Left cardiac atrium (tissue), 4 donors: ENCODE measurements around the gene HMGXB3. TPM values are rescaled to one million over a fixed set of nuclear protein-coding genes. Genes with fewer than 3 reads are reported as not detected.
"Not testable (repeated sequence)": the region's sequence is repeated elsewhere in the genome, so short reads cannot be mapped to it uniquely, and the experiment has no call there.

ENCODE experiments used
- ATAC-seq, 2 donors: fragments of 200-7000 bp; cut with Tn5 transposase; one replicate each; pipeline ENCODE4 v1.9.1; 2020; ENCODE audit warnings: mild to moderate bottlenecking in 2 of 2, moderate library complexity in 2 of 2
- DNase-seq: peaks from one replicate; pipeline ENCODE4 v3.0.0-alpha.2; 2020
- intact Hi-C, 2 donors: fragments of 100-400 bp; cut with DNase I; formaldehyde crosslinking; loops; one replicate each; pipeline versions ENCODE4 v1.14.1 to v1.15.1; 2022 to 2023
- total RNA-seq, 2 donors: library from RNA; stranded (reverse); fragmentation: NEBNext Ultra II Directional; extraction: Animal tissue kit (Norgen Biotek cat#: 25700); gene quantifications; one replicate each; pipeline ENCODE4 v1.2.1, GENCODE V29; 2021
- donor health status: DM: no; HTN: yes; CAD: no.
- donor health status: DM: no; HTN: yes; CAD: no; lungs with severe emphysema.
- donor health status: DM: yes; HTN: yes; CAD: no.
- donor health status: Dilated cardiomyopathy.

HMGXB3 gene
- total RNA-seq, 2 donors from 2014 or later, result 14.1 to 22.1 TPM

GRCh38 chr5:150038547-150038946 lies 38.0 kb downstream of the HMGXB3 start:
- DNase-seq (no peak), ATAC-seq (no peak)
- intact Hi-C loops, result no loop called here

- DNase-seq (no peak), ATAC-seq (peak in 1 of 2 donors; percentile 20)
- intact Hi-C loops, result no loop called here
These were observed 41.9 kb downstream of the HMGXB3 start for GRCh38 chr5:150042459-150042858.

GRCh38 chr5:150043657-150044328 lies 43.3 kb downstream of the HMGXB3 start:
- DNase-seq (no peak), ATAC-seq (peak in 1 of 2 donors; percentile 64)
- intact Hi-C loops, result no loop called here

- ATAC-seq, result peak; percentile 21 to 37
- no peak for DNase-seq
- intact Hi-C loops, result no loop called here
These were observed 43.8 kb downstream of the HMGXB3 start for GRCh38 chr5:150044329-150044681.

GRCh38 chr5:150044712-150045111 lies 44.2 kb downstream of the HMGXB3 start:
- intact Hi-C loops, result no loop called here
- ATAC-seq (peak; percentile 6 to 37), DNase-seq (no peak)

GRCh38 chr5:150045549-150045948 lies 45.0 kb downstream of the HMGXB3 start:
- no peak for ATAC-seq
- DNase-seq, result no peak
- intact Hi-C loops, result no loop called here

GRCh38 chr5:150046031-150046430 lies 45.5 kb downstream of the HMGXB3 start:
- DNase-seq (no peak), ATAC-seq (peak in 1 of 2 donors; percentile 35)
- intact Hi-C loops, result no loop called here

- DNase-seq, intact Hi-C loops: not testable (repeated sequence)
- peak in 1 of 2 donors; percentile 5 for ATAC-seq
These were observed 49.8 kb downstream of the HMGXB3 start for GRCh38 chr5:150050172-150050811.

GRCh38 chr5:150051657-150052195 lies 51.2 kb downstream of the HMGXB3 start:
- ATAC-seq (no peak), DNase-seq (no peak)
- intact Hi-C loops, result no loop called here

GRCh38 chr5:150052226-150052955 lies 51.9 kb downstream of the HMGXB3 start:
- DNase-seq, result no peak
- intact Hi-C loops, result no loop called here
- ATAC-seq, result peak in 1 of 2 donors; percentile 5

- DNase-seq, result no peak
- intact Hi-C loops, result no loop called here
These were observed 52.6 kb downstream of the HMGXB3 start for GRCh38 chr5:150052956-150053712.

GRCh38 chr5:150053713-150054392 lies 53.3 kb downstream of the HMGXB3 start:
- no peak for ATAC-seq
- intact Hi-C loops, result no loop called here
- DNase-seq, result no peak

More at GRCh38 chr5:150052956-150053712, 52.6 kb downstream of the HMGXB3 start:
- peak in 1 of 2 donors; percentile 20 for ATAC-seq

- ATAC-seq, result no peak
- no peak for DNase-seq
- intact Hi-C loops, result no loop called here
These were observed 54.0 kb downstream of the HMGXB3 start for GRCh38 chr5:150054569-150054968.

- intact Hi-C loops, result no loop called here
- ATAC-seq, result no peak
- no peak for DNase-seq
These were observed 55.0 kb downstream of the HMGXB3 start for GRCh38 chr5:150055326-150056074.

GRCh38 chr5:150056075-150056443 lies 55.5 kb downstream of the HMGXB3 start:
- no peak for DNase-seq
- no peak for ATAC-seq
- intact Hi-C loops, result no loop called here

- no peak for DNase-seq
- no peak for ATAC-seq
- intact Hi-C loops, result no loop called here
These were observed 56.5 kb downstream of the HMGXB3 start for GRCh38 chr5:150057052-150057451.

GRCh38 chr5:150057511-150057910 lies 57.0 kb downstream of the HMGXB3 start:
- ATAC-seq (no peak), DNase-seq (no peak)
- intact Hi-C loops, result no loop called here

- DNase-seq (no peak), ATAC-seq (no peak)
- intact Hi-C loops, result no loop called here
These were observed 57.5 kb downstream of the HMGXB3 start for GRCh38 chr5:150057996-150058395.
